Caco-2 (cell line): ENCODE results near the gene ZNF521. TPM values are rescaled to one million over a fixed set of nuclear protein-coding genes. Genes with fewer than 3 reads are reported as not detected.

Experiments used
- BruUV-seq: library from RNA; stranded (reverse); fragments of 400-500 nt; replicated peaks from 2 replicates; lab custom pipeline; 2021; lab: Mats Ljungman, UMichigan
- CTCF ChIA-PET: fragments of 300-600 bp; sonication (Branson Sonifier 250); formaldehyde crosslinking; loops from one replicate; lab custom pipeline; 2022; ENCODE audit warnings: antibody characterized with exemption; lab: Charles Lee
- POLR2A ChIA-PET: fragments of 300-600 bp; sonication (Branson Sonifier 250); formaldehyde crosslinking; loops from one replicate; lab custom pipeline; 2022; ENCODE audit warnings: antibody characterized with exemption; lab: Charles Lee
- DNase-seq, 2 experiments: peaks; one replicate each; pipeline versions ENCODE4 v3.0.0 to v3.0.0-alpha.2; 2020 to 2022
- H3K27me3 ChIP-seq: replicated peaks from 2 replicates; pipeline ENCODE4 v1.6.0; 2011; ENCODE audit warnings: low read length; ENCODE audit not compliant: control insufficient read depth, insufficient read depth
- H3K36me3 ChIP-seq: 2 replicates; pipeline ENCODE4 v1.5.1; 2011; ENCODE audit warnings: low read length; ENCODE audit not compliant: control insufficient read depth, insufficient read depth
- H3K4me1 ChIP-seq: fragments of 250-450 bp; sonication (Bioruptor Pico); 2 replicates; pipeline ENCODE4 v1.5.1; 2020; ENCODE audit warnings: mild to moderate bottlenecking
- H3K4me3 ChIP-seq: 2 replicates; pipeline ENCODE4 v1.5.1; 2011; ENCODE audit warnings: low read depth, mild to moderate bottlenecking, control low read depth, low read length
- H3K9me3 ChIP-seq: fragments of 250-450 bp; sonication (Bioruptor Pico); 2 replicates; pipeline ENCODE4 v1.5.1; 2020; ENCODE audit warnings: mild to moderate bottlenecking, moderate library complexity
- H3K27ac Mint-ChIP-seq: one replicate; pipeline ENCODE4 v1.8.0; 2022; ENCODE audit warnings: mixed read lengths; ENCODE audit not compliant: unreplicated experiment
- H3K27me3 Mint-ChIP-seq: one replicate; pipeline ENCODE4 v1.8.0; 2022; ENCODE audit warnings: mixed read lengths; ENCODE audit not compliant: insufficient read depth, unreplicated experiment
- H3K36me3 Mint-ChIP-seq: one replicate; pipeline ENCODE4 v1.8.0; 2022; ENCODE audit warnings: mild to moderate bottlenecking, mixed read lengths; ENCODE audit not compliant: insufficient read depth, unreplicated experiment
- H3K4me1 Mint-ChIP-seq: one replicate; pipeline ENCODE4 v1.8.0; 2022; ENCODE audit warnings: low read depth, mixed read lengths; ENCODE audit not compliant: unreplicated experiment
- H3K4me3 Mint-ChIP-seq: one replicate; pipeline ENCODE4 v1.8.0; 2022; ENCODE audit warnings: mild to moderate bottlenecking, moderate library complexity, mixed read lengths; ENCODE audit not compliant: unreplicated experiment
- H3K9me3 Mint-ChIP-seq: one replicate; pipeline ENCODE4 v1.8.0; 2022; ENCODE audit warnings: mixed read lengths; ENCODE audit not compliant: unreplicated experiment
- CTCF ChIP-seq, 2 experiments: fragments of 200-600 bp in 1 of 2; IDR thresholded peaks; 1 replicate in 1 of 2; 2 replicates in 1 of 2; pipeline versions ENCODE4 v1.5.1 to v1.8.0; 2011 to 2022; ENCODE audit warnings: antibody characterized with exemption in 1 of 2, control low read depth in 1 of 2, inconsistent platforms in 1 of 2, low read depth in 1 of 2, low read length in 1 of 2, mild to moderate bottlenecking in 1 of 2, moderate library complexity in 1 of 2; ENCODE audit not compliant: insufficient read depth in 1 of 2, severe bottlenecking in 1 of 2, unreplicated experiment in 1 of 2
- intact Hi-C: fragments of 100-400 bp; cut with micrococcal nuclease; formaldehyde crosslinking; loops from one replicate; pipeline ENCODE4 v1.10.0; 2022; ENCODE audit not compliant: unreplicated experiment
- total RNA-seq: library from RNA; stranded (reverse); gene quantifications from 2 replicates; pipeline ENCODE4 v1.2.3, GENCODE V29; 2022

The ZNF521 gene
- total RNA-seq, 1 experiment from 2014 or later = not detected

- H3K4me1 ChIP-seq = no peaks in the 10 kb centered on the region
- ChIA-PET POLR2A (no interaction called here), CTCF (no interaction called here)
- DNase-seq = no peak
- peaks cover 6% of the 10 kb centered on the region for H3K4me1 Mint-ChIP-seq
- H3K27me3 ChIP-seq = no peaks in the 10 kb centered on the region
- no peaks in the 10 kb centered on the region for H3K27me3 Mint-ChIP-seq
- no TSS peak for BruUV-seq
- H3K9me3 ChIP-seq = no peaks in the 10 kb centered on the region
- H3K27ac Mint-ChIP-seq = no peak overlapping the region
- no peaks in the 10 kb centered on the region for H3K36me3 ChIP-seq
- H3K9me3 Mint-ChIP-seq = no peaks in the 10 kb centered on the region
- no peak overlapping the region for H3K4me3 Mint-ChIP-seq
- H3K36me3 Mint-ChIP-seq = no peaks in the 10 kb centered on the region
- intact Hi-C loops = no loop called here
- TF ChIP-seq CTCF (IDR thresholded peaks at IDR 0.05; ENCODE audit: insufficient read depth in 1 of 2, low read depth in 1 of 2, low read length in 1 of 2, severe bottlenecking in 1 of 2, unreplicated experiment in 1 of 2) = no peak
- H3K4me3 ChIP-seq = no peak overlapping the region
Observed at GRCh38 chr18:25052511-25052921, 299.4 kb downstream of the ZNF521 start.

- H3K36me3 ChIP-seq = no peaks in the 10 kb centered on the region
- CTCF ChIA-PET = no interaction called here
- DNase-seq = no peak
- Mint-ChIP-seq H3K36me3 (no peaks in the 10 kb centered on the region), H3K4me3 (no peak overlapping the region), H3K4me1 (peaks cover 6% of the 10 kb centered on the region), H3K9me3 (no peaks in the 10 kb centered on the region), H3K27me3 (no peaks in the 10 kb centered on the region), H3K27ac (no peak overlapping the region)
- no peaks in the 10 kb centered on the region for H3K4me1 ChIP-seq
- intact Hi-C loops = no loop called here
- no TSS peak for BruUV-seq
- H3K9me3 ChIP-seq = no peaks in the 10 kb centered on the region
- POLR2A ChIA-PET = no interaction called here
- no peak overlapping the region for H3K4me3 ChIP-seq
- TF ChIP-seq CTCF (IDR thresholded peaks at IDR 0.05; ENCODE audit: insufficient read depth in 1 of 2, low read depth in 1 of 2, low read length in 1 of 2, severe bottlenecking in 1 of 2, unreplicated experiment in 1 of 2) = no peak
- H3K27me3 ChIP-seq = no peaks in the 10 kb centered on the region
Observed at GRCh38 chr18:25050605-25051004, 301.4 kb downstream of the ZNF521 start.

GRCh38 chr18:25047983-25048382 is 304.0 kb downstream of the ZNF521 start:
- peaks cover 6% of the 10 kb centered on the region for H3K4me1 Mint-ChIP-seq
- CTCF ChIA-PET = no interaction called here

More at GRCh38 chr18:25047983-25048382, 304.0 kb downstream of the ZNF521 start:
- Mint-ChIP-seq H3K27ac (no peak overlapping the region), H3K27me3 (peaks cover 5% of the 10 kb centered on the region), H3K4me3 (no peak overlapping the region), H3K36me3 (no peaks in the 10 kb centered on the region), H3K9me3 (no peaks in the 10 kb centered on the region)
- POLR2A ChIA-PET = no interaction called here
- Histone ChIP-seq H3K9me3 (no peaks in the 10 kb centered on the region), H3K4me1 (no peaks in the 10 kb centered on the region), H3K4me3 (no peak overlapping the region), H3K36me3 (no peaks in the 10 kb centered on the region), H3K27me3 (no peaks in the 10 kb centered on the region)
- BruUV-seq = no TSS peak
- no peak for DNase-seq
- intact Hi-C loops = no loop called here
- TF ChIP-seq CTCF (IDR thresholded peaks at IDR 0.05; ENCODE audit: insufficient read depth in 1 of 2, low read depth in 1 of 2, low read length in 1 of 2, severe bottlenecking in 1 of 2, unreplicated experiment in 1 of 2) = no peak
